Stimulated activated CD4-positive, alpha-beta T cell treated with anti-CD3 and anti-CD28 coated beads, Interleukin-15, amount 100 ng/mL, for 48 hours (primary cell): Measurements from ENCODE around the gene CAMK2G.
"Not testable (repeated sequence)": the region's sequence is repeated elsewhere in the genome, so short reads cannot be mapped to it uniquely, and the experiment has no call there.

ENCODE experiments used
- DNase-seq, 2 donors: peaks; one replicate each; pipeline ENCODE4 v3.0.0-alpha.2; 2020; ENCODE audit warnings: low read depth in 2 of 2

CAMK2G gene

GRCh38 chr10:73812657-73813056 is 61.7 kb downstream of the CAMK2G start:
- DNase-seq: no peak

GRCh38 chr10:73810735-73811465 is 63.5 kb downstream of the CAMK2G start:
- peak; percentile 19 to 27 for DNase-seq

DNA sequence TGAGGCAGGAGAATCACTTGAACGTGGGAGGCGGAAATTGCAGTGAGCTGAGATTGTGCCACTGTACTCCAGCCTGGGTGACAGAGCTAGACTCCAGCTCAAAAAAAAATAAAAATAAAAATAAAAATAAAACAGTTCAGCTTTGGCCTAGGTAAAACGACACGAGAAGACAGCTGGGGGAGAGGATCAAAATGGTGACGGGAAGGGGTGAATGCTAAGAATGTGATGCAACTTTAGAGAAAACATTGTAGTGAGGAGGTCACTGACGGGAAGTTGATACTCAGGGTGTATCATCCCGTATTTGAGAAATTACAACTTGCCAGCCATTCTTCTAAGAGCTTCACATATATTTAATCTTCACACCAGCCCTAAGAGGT is 64.0 kb downstream of the CAMK2G start:
- DNase-seq: no peak

DNA sequence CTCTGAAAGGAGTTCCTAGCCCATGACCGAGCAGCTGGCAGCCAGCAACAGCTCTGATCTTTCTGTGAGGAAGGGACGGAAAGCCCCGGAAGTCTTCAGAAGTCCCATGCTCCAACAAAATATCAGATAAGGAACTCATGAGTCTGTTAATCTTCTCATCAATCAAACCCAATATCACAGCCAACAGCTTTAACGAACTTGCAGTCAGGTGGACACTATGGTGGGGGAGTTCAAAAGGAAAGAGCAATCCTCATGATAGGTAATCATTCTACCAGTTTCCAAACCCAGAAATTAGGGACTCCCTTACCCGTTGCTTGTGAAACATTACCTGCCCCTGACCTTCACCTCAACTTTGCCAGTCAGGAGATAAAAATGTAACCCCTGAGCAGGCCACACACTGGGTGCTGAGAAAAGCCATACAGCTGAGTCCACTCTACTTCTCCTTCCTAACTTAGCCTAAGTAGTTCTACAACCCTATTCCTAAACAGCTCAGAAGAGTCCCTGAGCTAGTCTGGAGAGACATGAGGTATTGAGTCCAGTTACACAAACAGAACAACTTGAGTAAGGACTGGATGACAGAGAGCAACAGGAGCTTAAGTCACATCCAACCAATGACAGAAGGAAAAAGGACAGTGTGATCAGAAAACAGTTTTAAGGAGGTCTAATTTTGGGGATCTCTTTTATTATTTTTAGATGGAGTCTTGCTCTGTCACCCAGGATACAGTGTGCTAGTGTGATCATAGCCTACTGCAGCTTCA is 65.1 kb downstream of the CAMK2G start:
- no peak for DNase-seq

GRCh38 chr10:73808021-73808815 is 66.1 kb downstream of the CAMK2G start:
- no peak for DNase-seq

DNA sequence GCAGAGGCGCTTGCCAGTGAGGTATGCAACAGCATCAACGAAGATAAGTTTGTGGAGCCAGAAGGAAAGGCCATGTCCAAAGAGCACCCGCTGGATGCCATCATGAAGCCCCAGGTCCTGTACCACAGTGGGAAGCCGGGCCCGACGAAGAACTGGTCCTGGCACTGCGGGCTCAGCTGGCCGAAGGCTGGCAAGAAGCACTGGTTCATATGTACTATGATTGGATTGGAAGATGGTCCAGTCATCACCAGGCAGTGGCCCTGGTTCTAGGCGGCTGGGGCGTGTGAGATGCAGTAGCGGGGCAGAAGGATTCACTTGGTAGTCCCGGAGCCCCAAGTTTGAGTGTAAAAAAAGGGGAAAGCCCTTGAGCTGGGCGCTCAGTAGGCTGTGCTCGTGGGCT is 66.9 kb downstream of the CAMK2G start:
- DNase-seq: no peak

- no peak for DNase-seq
These were observed 68.0 kb downstream of the CAMK2G start for GRCh38 chr10:73806176-73806950.

DNA sequence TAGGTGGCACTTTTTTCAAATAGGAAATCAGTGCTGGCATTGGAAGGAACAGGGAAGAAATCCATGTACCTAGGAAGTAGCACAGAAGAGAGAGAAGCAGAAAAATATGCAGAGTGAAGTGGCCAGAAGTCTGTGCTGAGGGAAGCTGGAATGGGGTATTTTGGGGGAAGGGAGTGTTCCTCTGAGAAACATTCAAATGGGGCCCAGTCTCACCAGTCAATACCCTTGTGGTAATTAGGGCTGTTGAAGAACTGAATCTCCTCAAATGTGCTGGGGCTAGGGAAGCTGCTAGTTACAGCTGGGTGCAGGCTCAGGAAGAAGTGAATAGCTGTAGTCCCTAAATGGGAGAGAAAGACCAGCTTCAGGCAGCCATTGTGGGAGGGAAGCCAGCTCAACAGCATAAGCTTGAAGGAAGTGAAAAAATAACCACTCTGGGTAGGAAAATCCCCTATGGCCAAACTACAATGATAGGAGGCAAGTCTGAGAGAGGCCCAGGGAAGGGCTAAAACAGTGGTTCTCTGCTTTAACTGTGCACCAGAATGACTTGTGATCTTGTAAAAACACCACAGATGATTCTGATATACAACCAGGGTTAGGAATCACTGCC is 70.6 kb downstream of the CAMK2G start:
- no peak for DNase-seq

- no peak for DNase-seq
These were observed 71.9 kb downstream of the CAMK2G start for GRCh38 chr10:73802276-73802991.

GRCh38 chr10:73801253-73801590 is 73.1 kb downstream of the CAMK2G start:
- no peak for DNase-seq

DNA sequence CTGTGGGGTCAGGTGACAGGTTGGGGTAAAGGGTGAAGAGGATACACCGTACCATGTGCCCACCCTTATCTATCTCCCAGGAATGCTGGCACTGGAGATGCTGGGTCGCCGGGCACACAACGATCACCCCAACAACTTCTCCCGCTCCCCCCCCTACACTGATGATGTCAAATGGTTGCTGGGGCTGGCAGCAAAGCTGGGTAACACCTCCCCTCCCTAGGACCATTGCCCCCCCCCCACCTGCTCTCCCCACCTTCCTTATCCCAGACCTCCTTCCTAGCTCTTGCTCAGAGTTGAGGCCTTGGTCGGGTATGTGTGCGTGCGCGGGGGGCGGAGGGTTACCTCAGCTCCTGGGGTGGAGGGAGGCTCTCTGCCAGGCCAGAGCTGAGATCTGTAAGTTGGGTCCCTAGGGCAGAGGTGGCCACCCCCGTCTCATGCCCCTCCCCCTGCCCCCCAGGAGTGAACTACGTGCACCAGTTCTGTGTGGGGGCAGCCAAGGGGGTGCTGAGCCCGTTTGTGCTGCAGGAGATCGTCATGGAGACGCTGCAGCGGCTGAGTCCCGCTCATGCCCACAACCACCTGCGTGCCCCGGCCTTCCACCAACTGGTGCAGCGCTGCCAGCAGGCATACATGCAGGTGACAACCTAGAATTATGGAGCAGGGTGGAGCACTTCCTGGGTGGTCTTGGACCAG is 73.6 kb downstream of the CAMK2G start:
- no peak for DNase-seq

DNA sequence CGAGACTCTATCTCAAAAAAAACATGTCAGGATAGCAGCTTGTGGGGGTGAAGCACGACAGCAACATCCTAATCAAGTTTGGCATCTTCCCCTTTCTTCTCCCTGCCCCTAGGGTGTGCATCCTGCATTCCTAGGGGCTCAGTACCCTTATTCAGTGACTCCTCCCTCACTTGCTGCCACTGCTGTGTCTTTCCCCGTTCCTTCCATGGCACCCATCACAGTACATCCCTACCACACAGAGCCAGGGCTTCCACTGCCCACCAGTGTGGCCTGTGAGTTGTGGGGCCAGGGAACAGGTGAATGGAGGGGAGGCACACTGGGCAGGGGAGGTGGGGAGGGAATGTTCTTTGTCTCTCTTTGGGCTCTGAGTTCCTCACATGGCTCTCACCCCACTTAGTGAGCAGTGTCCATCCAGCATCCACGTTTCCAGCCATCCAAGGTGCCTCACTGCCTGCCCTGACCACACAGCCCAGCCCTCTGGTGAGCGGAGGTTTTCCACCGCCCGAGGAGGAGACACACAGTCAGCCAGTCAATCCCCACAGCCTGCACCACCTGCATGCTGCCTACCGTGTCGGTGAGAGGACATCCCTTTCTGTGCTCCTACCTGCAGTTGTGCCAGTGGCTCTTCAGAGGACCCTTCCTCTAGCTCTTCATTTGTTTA is 74.3 kb downstream of the CAMK2G start:
- no peak for DNase-seq

DNA sequence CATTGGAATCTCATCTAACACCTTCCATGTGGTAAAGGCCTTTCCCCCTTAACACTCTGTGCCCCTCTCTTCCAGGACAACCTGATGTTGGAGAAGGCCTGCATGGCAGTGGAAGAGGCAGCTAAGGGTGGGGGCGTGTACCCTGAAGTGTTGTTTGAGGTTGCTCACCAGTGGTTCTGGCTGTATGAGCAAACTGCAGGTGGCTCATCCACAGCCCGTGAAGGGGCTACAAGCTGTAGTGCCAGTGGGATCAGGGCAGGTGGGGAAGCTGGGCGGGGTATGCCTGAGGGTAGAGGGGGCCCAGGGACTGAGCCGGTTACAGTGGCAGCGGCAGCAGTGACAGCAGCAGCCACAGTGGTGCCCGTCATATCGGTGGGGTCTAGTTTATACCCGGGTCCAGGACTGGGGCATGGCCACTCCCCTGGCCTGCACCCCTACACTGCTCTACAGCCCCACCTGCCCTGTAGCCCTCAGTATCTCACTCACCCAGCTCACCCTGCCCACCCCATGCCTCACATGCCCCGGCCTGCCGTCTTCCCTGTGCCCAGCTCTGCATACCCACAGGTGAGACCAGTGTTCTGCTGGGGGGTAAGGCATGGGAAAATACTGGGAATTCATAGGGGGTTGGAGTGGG is 75.3 kb downstream of the CAMK2G start:
- no peak for DNase-seq

DNA sequence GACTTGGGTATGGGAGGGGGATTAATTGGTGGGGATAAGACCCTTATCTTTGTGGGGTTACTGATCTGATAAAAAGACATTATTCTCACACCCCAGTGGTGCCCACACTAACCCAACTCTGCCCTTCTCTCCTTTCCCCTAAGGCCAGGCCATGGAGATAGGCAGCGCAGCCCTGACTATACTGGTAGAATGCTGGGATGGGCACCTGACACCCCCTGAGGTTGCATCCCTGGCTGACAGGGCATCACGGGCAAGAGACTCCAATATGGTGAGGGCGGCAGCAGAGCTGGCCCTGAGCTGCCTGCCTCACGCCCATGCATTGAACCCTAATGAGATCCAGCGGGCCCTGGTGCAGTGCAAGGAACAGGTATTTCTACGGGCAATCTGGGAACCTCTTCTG is 76.3 kb downstream of the CAMK2G start:
- DNase-seq: no peak

GRCh38 chr10:73797324-73798025 is 76.9 kb downstream of the CAMK2G start:
- DNase-seq: no peak

- DNase-seq: no peak
These were observed 77.6 kb downstream of the CAMK2G start for GRCh38 chr10:73796766-73797165.

DNA sequence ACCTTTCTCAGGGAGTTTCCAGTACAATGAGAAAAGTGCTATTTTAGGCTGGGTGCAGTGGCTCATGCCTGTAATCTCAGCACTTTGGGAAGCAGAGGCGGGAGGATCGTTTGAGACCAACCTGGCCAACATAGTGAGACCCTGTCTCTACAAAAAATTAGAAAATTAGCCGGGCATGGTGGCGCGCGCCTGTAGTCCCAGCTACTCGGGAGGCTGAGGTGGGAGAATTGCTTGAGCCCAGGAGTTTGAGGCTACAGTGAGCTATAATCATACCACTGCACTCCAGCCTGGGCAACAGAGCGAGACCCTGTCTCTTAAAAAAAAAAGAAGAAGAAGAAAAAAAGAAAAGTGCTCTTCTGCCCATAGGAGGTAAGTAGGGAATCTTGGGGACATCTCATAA is 78.3 kb downstream of the CAMK2G start:
- not testable (repeated sequence) for DNase-seq

GRCh38 chr10:73795491-73795890 is 78.9 kb downstream of the CAMK2G start:
- not testable (repeated sequence) for DNase-seq

DNA sequence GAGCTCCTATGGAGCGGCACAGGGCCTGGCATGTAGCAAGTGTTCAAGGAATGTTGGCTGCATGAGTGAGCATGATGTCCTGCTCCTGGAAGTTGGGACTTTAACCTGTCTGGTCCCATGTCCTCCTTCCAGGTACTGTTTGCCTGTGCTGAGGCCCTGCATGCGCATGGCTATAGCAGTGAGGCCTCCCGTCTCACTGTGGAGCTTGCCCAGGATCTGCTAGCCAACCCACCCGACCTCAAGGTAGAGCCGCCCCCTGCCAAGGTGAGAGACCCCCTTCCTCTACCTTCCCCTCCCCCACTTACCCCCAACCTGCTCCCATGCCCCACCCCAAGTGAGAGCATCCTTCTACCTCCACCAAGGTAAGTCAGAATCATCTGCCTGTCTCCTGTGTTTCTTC is 80.9 kb downstream of the CAMK2G start:
- no peak for DNase-seq
